ENCODE data around the gene SIDT1. TPM values are rescaled to one million over a fixed set of nuclear protein-coding genes. Genes with fewer than 3 reads are reported as not detected.

The SIDT1 gene
- total and polyA plus RNA-seq, 4 donors: 0.08 to 2.2 (median 0.82) TPM

DNA sequence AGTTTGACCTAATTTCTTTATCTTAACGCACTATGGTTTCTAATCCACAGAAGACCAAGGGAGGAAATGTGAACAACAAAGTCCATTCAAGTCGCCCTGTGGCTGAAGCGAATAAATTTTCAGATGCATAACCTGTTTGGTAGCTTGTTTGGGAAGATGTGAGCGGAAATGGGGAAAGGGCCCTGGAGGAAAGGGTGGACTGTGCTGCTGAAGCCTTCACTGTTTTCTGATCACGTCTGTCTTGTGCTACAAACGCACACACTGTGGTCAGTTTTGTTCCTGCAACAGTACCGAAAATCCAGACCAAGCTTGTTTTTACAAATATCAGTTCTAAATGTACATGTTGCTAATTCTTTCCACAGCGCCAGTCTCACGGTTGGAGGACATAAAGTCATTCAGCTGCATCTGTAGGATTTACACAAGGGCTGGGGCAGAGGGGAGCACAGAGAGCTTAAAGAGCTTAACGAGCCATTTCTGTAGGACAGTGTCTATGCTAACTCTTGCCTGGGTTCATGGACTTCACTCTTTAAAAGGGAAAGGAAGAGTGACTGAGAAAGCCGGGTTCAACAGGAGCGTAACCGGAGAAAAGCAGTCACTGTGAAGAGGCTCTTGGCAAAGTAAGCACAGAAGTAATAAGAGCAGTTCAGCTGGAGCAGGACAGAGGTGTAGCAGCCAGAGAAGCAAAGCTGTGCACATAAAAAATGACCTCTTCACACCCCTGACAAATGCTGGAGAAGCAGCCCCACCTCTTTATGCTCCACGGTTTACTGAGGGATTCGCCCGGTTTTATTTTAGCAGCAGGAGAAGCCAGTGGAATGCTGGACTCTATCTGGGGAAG lies 97.4 kb downstream of the SIDT1 start:
- no peak overlapping the region for H3K9ac ChIP-seq (ENCODE audit: low read depth in 1 of 2, low read length in 2 of 2)
- H3K36me3 ChIP-seq (ENCODE audit: control insufficient read depth in 4 of 4, insufficient read depth in 3 of 4, low read depth in 1 of 4, low read length in 3 of 4): no peaks in the 10 kb centered on the region
- TF ChIP-seq EGR1 (IDR thresholded peaks at IDR 0.05; ENCODE audit: low read depth in 2 of 2) (no peak), FOXA1 (IDR thresholded peaks at IDR 0.05) (no peak), SP1 (IDR thresholded peaks at IDR 0.05) (no peak), FOXA2 (IDR thresholded peaks at IDR 0.05) (no peak), NR2F2 (IDR thresholded peaks at IDR 0.05) (no peak), CTCF (IDR thresholded peaks at IDR 0.05; ENCODE audit: low read depth, low read length, missing input control) (no peak), RXRA (IDR thresholded peaks at IDR 0.05) (no peak), HNF4G (IDR thresholded peaks at IDR 0.05) (no peak), TAF1 (conservative IDR thresholded peaks at IDR 0.05) (no peak), HNF4A (conservative IDR thresholded peaks at IDR 0.05) (no peak), RAD21 (IDR thresholded peaks at IDR 0.05) (no peak), ZBTB33 (IDR thresholded peaks at IDR 0.05) (no peak)
- TF ChIP-seq, protein P1, sequence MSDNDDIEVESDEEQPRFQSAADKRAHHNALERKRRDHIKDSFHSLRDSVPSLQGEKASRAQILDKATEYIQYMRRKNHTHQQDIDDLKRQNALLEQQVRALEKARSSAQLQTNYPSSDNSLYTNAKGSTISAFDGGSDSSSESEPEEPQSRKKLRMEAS (IDR thresholded peaks at IDR 0.05): no peak
- TF ChIP-seq, protein P2, sequence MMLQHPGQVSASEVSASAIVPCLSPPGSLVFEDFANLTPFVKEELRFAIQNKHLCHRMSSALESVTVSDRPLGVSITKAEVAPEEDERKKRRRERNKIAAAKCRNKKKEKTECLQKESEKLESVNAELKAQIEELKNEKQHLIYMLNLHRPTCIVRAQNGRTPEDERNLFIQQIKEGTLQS (IDR thresholded peaks at IDR 0.05): no peak
- H3K4me3 ChIP-seq (ENCODE audit: low read depth in 1 of 3, low read length in 3 of 3): no peak overlapping the region
- H3K27me3 ChIP-seq (ENCODE audit: control insufficient read depth in 4 of 4, insufficient read depth in 4 of 4, low read length in 3 of 4): no peaks in the 10 kb centered on the region
- no peaks in the 10 kb centered on the region for H3K9me3 ChIP-seq (ENCODE audit: control insufficient read depth in 4 of 4, low read length in 3 of 4)
- WGBS: 84% methylated on average over 16 of the region's 16 CpGs
- H3K4me1 ChIP-seq (ENCODE audit: control insufficient read depth in 4 of 4, insufficient read depth in 4 of 4, low read length in 3 of 4): peaks cover 2 to 11% (median 7%) of the 10 kb centered on the region in 4 donors
- DNase-seq (ENCODE audit: low spot score): no peak
- no peak overlapping the region for H3K27ac ChIP-seq (ENCODE audit: low read depth in 1 of 2, low read length in 2 of 2)

DNA sequence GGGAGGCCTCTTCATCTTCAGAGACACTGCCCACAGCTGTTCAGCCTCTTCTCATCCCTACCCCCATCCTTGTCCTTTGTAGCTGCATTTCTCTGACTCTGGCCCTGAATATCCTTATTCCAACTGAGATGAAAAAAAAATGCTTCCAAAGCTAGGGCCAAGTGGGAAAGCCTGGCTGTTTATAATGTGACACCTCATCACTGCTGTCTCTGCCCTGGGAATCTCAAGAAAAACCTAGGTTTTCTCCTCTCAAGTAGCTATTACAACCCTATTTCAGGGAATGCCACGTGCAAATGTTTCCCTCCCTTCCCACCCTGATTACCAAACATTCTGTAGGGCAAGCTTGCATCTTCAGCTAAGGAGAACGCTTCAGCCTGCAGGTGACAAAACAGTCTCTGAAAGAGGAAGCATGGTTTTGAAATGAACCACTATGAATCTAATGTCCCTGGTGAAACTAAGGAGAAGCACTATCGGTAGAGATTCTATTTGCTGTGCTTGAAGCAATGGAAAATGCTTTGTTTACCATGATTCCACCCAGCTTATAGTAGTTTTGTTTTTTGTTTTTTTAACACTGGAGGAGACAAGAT lies 98.7 kb downstream of the SIDT1 start:
- no peak overlapping the region for H3K4me3 ChIP-seq (ENCODE audit: low read depth in 1 of 3, low read length in 3 of 3)
- H3K9me3 ChIP-seq (ENCODE audit: control insufficient read depth in 4 of 4, low read length in 3 of 4): no peaks in the 10 kb centered on the region
- no peak overlapping the region for H3K9ac ChIP-seq (ENCODE audit: low read depth in 1 of 2, low read length in 2 of 2)
- H3K27ac ChIP-seq (ENCODE audit: low read depth in 1 of 2, low read length in 2 of 2): no peak overlapping the region
- H3K36me3 ChIP-seq (ENCODE audit: control insufficient read depth in 4 of 4, insufficient read depth in 3 of 4, low read depth in 1 of 4, low read length in 3 of 4): no peaks in the 10 kb centered on the region
- WGBS: 80% methylated on average over 3 of the region's 3 CpGs
- no peak for DNase-seq (ENCODE audit: low spot score)
- H3K4me1 ChIP-seq (ENCODE audit: control insufficient read depth in 4 of 4, insufficient read depth in 4 of 4, low read length in 3 of 4): peaks cover 3 to 15% (median 7%) of the 10 kb centered on the region in 4 donors
- TF ChIP-seq RAD21 (IDR thresholded peaks at IDR 0.05) (no peak), HNF4A (conservative IDR thresholded peaks at IDR 0.05) (no peak)
- no peaks in the 10 kb centered on the region for H3K27me3 ChIP-seq (ENCODE audit: control insufficient read depth in 4 of 4, insufficient read depth in 4 of 4, low read length in 3 of 4)

All from liver (tissue), 9 donors.